Neutrophil (primary cell): Measurements from ENCODE around the gene NOD2.

Experiments used
- H3K27ac ChIP-seq: fragments of 200-600 bp; sonication (generic); 2 replicates; pipeline ENCODE4 v1.5.1; 2016; ENCODE audit warnings: mild to moderate bottlenecking, moderate library complexity
- H3K27me3 ChIP-seq: fragments of 200-600 bp; sonication (generic); 2 replicates; pipeline ENCODE4 v1.6.0; 2016; ENCODE audit warnings: mild to moderate bottlenecking
- H3K36me3 ChIP-seq: fragments of 200-600 bp; sonication (generic); 2 replicates; pipeline ENCODE4 v1.5.1; 2017
- H3K4me1 ChIP-seq, 2 experiments: fragments of 200-600 bp in 1 of 2; sonication (generic) in 1 of 2; 1 replicate in 1 of 2; 2 replicates in 1 of 2; pipeline versions ENCODE4 v1.5.1 to v1.6.1; 2013 to 2016; ENCODE audit warnings: low read depth in 1 of 2, low read length in 1 of 2, mild to moderate bottlenecking in 1 of 2, moderate library complexity in 1 of 2; ENCODE audit not compliant: control insufficient read depth in 1 of 2, insufficient read depth in 1 of 2
- H3K4me3 ChIP-seq, 2 experiments: fragments of 200-600 bp in 1 of 2; sonication (generic) in 1 of 2; 1 replicate in 1 of 2; 2 replicates in 1 of 2; pipeline ENCODE4 v1.5.1; 2013 to 2016; ENCODE audit warnings: low read depth in 1 of 2, low read length in 1 of 2, mild to moderate bottlenecking in 1 of 2, moderate library complexity in 1 of 2
- H3K9me3 ChIP-seq: fragments of 200-600 bp; sonication (generic); 2 replicates; pipeline ENCODE4 v1.5.1; 2016
- TF ChIP-seq, protein P1 (sequence below): fragments of 200-600 bp; sonication (generic); IDR thresholded peaks from 2 replicates; pipeline ENCODE4 v1.5.1; 2016; ENCODE audit warnings: antibody characterized with exemption

Gene NOD2

DNA sequence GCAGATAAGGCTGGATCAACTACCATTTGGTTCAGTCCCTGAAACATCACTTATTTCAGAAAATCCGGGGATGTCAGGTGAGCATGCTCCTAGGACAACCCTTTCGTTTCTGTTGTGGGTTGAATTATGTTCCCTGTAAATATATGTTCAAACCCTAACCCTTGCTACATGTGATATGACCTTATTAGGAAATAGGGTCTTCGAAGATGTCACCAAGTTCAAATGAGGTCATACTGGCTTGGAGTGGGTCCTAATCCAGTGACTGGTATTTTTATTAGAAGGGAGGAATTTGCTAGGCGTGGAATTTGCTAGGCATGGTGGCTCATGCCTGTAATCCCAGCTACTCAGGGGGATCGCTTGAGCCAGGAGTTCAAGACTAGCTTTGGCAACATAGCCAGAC is 33.6 kb upstream of the NOD2 start:
- no peaks in the 10 kb centered on the region for H3K36me3 ChIP-seq
- peaks cover 4 to 7% of the 10 kb centered on the region in 2 experiments for H3K4me1 ChIP-seq
- no peak overlapping the region for H3K4me3 ChIP-seq
- no peaks in the 10 kb centered on the region for H3K27me3 ChIP-seq
- TF ChIP-seq, protein P1, sequence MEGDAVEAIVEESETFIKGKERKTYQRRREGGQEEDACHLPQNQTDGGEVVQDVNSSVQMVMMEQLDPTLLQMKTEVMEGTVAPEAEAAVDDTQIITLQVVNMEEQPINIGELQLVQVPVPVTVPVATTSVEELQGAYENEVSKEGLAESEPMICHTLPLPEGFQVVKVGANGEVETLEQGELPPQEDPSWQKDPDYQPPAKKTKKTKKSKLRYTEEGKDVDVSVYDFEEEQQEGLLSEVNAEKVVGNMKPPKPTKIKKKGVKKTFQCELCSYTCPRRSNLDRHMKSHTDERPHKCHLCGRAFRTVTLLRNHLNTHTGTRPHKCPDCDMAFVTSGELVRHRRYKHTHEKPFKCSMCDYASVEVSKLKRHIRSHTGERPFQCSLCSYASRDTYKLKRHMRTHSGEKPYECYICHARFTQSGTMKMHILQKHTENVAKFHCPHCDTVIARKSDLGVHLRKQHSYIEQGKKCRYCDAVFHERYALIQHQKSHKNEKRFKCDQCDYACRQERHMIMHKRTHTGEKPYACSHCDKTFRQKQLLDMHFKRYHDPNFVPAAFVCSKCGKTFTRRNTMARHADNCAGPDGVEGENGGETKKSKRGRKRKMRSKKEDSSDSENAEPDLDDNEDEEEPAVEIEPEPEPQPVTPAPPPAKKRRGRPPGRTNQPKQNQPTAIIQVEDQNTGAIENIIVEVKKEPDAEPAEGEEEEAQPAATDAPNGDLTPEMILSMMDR = no peak
- no peak overlapping the region for H3K27ac ChIP-seq
- H3K9me3 ChIP-seq = no peaks in the 10 kb centered on the region

DNA sequence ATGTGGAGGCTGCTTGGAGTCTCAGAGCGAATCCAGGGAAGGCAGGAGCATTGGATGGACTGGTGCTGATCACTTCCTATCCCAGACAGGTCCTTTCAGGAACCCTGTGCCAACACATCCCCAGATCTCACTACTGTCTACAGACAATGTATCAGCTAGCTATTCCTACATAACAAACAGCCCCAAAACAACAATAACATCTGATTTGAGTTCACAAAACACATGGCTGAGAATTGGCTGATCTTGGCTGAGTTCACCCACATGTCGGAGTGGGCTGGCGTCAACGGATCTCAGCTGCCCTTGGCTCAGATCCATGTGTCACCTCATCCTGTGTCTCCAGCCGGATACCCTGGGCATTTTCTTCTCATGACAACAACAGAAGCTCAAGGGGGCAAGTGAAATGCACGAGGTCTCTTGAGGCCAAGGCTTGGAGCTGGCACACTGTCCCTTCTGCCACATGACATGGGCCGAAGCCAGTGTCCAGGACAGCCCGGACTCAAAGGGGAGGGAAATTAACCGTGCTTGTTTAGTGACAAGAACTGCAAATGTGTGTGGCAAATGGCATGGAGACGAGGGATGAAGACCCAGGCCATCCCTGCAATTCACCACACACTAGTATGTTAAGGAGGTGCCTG is 31.0 kb upstream of the NOD2 start:
- Histone ChIP-seq H3K27me3 (no peaks in the 10 kb centered on the region), H3K9me3 (no peaks in the 10 kb centered on the region), H3K4me1 (peaks cover 30% of the 10 kb centered on the region in 2 experiments), H3K4me3 (no peak overlapping the region), H3K36me3 (no peaks in the 10 kb centered on the region), H3K27ac (no peak overlapping the region)
- TF ChIP-seq, protein P1 = no peak

DNA sequence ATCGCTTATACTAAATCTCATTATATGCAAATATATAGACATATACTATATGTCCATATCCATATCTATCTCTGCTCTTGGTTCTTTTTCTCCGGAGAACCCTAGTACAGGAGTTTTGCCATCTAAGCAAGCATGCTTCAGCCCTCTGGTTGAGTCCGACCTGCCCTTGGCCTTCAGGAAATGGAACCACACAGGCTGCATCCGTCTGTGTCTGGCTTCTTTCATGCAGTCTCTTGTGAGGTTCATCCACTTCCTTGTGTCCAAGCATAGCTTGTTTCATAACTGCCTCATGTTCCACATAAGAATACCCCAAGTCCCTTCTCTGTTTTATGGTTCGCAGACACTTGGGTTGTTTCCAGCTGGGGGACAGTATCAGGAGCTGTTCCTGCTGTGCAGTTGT is 29.1 kb upstream of the NOD2 start:
- Histone ChIP-seq H3K9me3 (no peaks in the 10 kb centered on the region), H3K36me3 (peaks cover 18% of the 10 kb centered on the region), H3K4me1 (peaks cover 31 to 32% of the 10 kb centered on the region in 2 experiments), H3K4me3 (peak overlapping the region; percentile 63 to 64), H3K27ac (peak overlapping the region; percentile 87), H3K27me3 (no peaks in the 10 kb centered on the region)
- TF ChIP-seq, protein P1 = no peak

DNA sequence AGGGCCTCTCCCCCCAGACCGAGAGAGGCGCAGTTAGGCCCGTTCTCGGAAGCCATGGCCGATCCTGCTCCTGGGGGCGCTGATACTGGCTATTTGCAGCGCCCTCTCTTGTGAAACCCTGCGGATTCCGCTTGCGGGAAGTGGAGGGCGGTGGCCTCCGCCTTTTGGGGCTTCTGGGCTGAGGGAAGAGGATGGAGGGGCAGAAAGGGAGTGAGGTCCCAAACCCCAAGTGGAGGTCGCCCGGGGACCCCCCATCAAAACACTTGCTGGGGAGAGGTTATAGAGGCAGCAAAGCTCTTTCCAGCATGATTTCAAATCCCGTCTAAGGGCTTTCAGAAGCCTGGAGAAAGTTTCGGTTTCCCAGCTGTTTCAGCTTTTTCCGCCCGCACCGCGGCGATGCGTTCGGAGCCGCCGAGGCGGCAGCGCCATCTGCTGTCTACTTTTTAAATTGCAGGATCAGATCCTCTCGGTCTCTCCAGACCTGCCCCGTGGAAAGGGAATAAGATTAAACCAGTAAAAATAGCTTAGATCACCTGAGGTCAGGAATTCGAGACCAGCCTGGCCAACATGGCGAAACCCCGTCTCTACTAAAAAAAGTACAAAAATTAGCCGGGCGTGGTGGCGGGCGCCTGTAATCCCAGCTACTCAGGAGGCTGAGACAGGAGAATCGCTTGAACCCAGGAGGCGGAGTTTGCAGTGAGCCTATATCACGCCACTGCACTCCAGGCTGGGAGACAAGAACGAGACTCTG is 28.1 kb upstream of the NOD2 start:
- Histone ChIP-seq H3K27ac (peak overlapping the region; percentile 87), H3K36me3 (peaks cover 29% of the 10 kb centered on the region), H3K27me3 (no peaks in the 10 kb centered on the region), H3K4me1 (peaks cover 31 to 32% of the 10 kb centered on the region in 2 experiments), H3K9me3 (no peaks in the 10 kb centered on the region), H3K4me3 (peak overlapping the region; percentile 63 to 64)
- TF ChIP-seq, protein P1 = peak; percentile 88

DNA sequence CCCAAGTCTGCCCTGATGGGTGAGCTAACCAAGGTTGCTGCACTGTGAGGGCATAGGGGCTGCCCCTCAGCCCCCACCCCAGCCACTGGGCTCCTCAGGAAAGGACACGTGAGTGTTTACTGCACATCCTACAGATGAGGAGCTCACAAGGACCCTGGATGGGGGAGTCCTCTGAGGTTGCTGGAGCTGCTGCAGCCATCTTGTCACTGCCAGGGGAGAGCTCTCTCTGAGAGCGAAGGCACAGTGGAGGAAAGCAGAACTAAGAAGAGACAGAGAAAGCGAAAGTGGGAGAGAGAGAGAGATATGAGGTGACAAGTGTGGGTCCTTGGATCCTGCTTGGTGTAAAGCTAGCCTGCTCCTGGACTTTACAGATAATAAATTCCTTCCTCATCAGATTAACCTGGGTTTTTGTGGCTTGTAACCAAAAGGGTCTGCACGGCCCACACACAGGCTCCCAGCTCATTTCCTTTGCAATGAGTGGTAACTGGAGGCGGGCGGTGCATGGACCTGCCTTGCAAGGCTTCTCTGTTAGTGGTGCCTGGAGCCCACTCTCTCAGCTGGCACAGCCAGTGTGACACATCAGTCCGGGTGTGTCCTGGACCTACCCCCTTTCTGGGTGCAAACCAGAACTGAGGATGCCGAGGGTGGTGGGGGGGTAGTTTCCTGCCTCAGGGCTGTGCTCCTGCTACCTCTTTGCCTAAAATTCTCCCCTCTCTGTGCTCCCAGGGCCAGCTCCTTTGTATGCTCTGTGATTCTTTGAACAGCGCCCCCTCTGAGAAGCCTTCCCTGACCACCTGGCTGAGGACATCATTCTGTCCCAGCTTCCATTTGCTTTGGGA is 26.5 kb upstream of the NOD2 start:
- Histone ChIP-seq H3K4me3 (peak overlapping the region; percentile 48 to 57), H3K27me3 (no peaks in the 10 kb centered on the region), H3K27ac (peak overlapping the region; percentile 87), H3K4me1 (peaks cover 31 to 32% of the 10 kb centered on the region in 2 experiments), H3K36me3 (peaks cover 42% of the 10 kb centered on the region), H3K9me3 (no peaks in the 10 kb centered on the region)
- TF ChIP-seq, protein P1 = no peak
